ENCODE results near the gene TMEM163. TPM values are rescaled to one million over a fixed set of nuclear protein-coding genes. Genes with fewer than 3 reads are reported as not detected.

The TMEM163 gene
- total RNA-seq, 1 experiment from 2014 or later = 0.12 TPM

GRCh38 chr2:134630504-134631159 is 88.2 kb downstream of the TMEM163 start:
- RAD21 ChIA-PET (ENCODE audit: low non-redundant PET in 1 of 2, low total read pairs in 2 of 2, uncharacterized antibody in 2 of 2, unreplicated experiment in 2 of 2) = no interaction called here
- POLR2A ChIA-PET = no interaction called here
- intact Hi-C loops (cut with micrococcal nuclease) = no loop called here
- no peak for ATAC-seq
- Histone ChIP-seq H3K79me2 (ENCODE audit: insufficient read depth, low read length) (no peaks in the 10 kb centered on the region), H3K36me3 (ENCODE audit: control insufficient read depth in 1 of 2, insufficient read depth in 2 of 2, low read length in 2 of 2) (no peaks in the 10 kb centered on the region), H3K4me1 (ENCODE audit: control insufficient read depth in 1 of 2, insufficient read depth in 2 of 2, low read length in 2 of 2) (no peaks in the 10 kb centered on the region), H3K9me2 (ENCODE audit: insufficient read depth) (no peaks in the 10 kb centered on the region), H2AFZ (ENCODE audit: low read depth, low read length, poor library complexity, severe bottlenecking) (no peak overlapping the region), H3K4me3 (replicated peaks in 1 of 2; ENCODE audit: low read depth in 1 of 2, low read length in 2 of 2) (no peak overlapping the region), H4K20me1 (ENCODE audit: insufficient read depth) (no peaks in the 10 kb centered on the region), H3K27me3 (ENCODE audit: insufficient read depth, low read length) (peaks cover 10% of the 10 kb centered on the region; the same call in 1 of the 2 replicates), H3K9ac (ENCODE audit: low read length) (no peak overlapping the region), H3K27ac (ENCODE audit: low read depth, low read length) (no peak overlapping the region), H3K9me3 (ENCODE audit: control insufficient read depth in 1 of 2, insufficient read depth in 1 of 2, low read depth in 1 of 2, low read length in 2 of 2) (no peaks in the 10 kb centered on the region), H3K4me2 (ENCODE audit: low read length) (no peak overlapping the region)
- BruUV-seq (replicated peaks) = no TSS peak
- DNase-seq (ENCODE audit: low read depth, low spot score) = no peak
- CTCF ChIA-PET = no interaction called here
- no peak for TF ChIP-seq JUND (IDR thresholded peaks at IDR 0.05)
- TF ChIP-seq REST (IDR thresholded peaks at IDR 0.05; ENCODE audit: low read depth) = no peak
- no peak for TF ChIP-seq SP1 (IDR thresholded peaks at IDR 0.05; ENCODE audit: low read depth)
- no peak for TF ChIP-seq YY1 (IDR thresholded peaks at IDR 0.05; ENCODE audit: extremely low read depth, insufficient replicate concordance, low read depth, low read length)
- no peak for TF ChIP-seq ELF1 (IDR thresholded peaks at IDR 0.05; ENCODE audit: borderline replicate concordance, low read depth)
- no peak for TF ChIP-seq ZNF274 (IDR thresholded peaks at IDR 0.05; ENCODE audit: low read depth, low read length)
- TF ChIP-seq TCF7L2 (IDR thresholded peaks at IDR 0.05; ENCODE audit: borderline replicate concordance, extremely low read depth, insufficient read depth, insufficient read length) = no peak

Data from HCT116 (cell line).